Lower leg skin (tissue), 3 donors: ENCODE results near the gene GSTT2.
"Not testable (repeated sequence)": the region's sequence is repeated elsewhere in the genome, so short reads cannot be mapped to it uniquely, and the experiment has no call there.

Experiments used
- CTCF ChIP-seq, 3 donors: fragments of 450-650 bp; IDR thresholded peaks; one replicate each; pipeline ENCODE4 v1.5.1; 2016; ENCODE audit warnings: antibody characterized with exemption in 3 of 3, mild to moderate bottlenecking in 3 of 3, moderate library complexity in 2 of 3
- POLR2A ChIP-seq, 2 donors: fragments of 450-650 bp; IDR thresholded peaks; one replicate each; pipeline ENCODE4 v1.6.1; 2016 to 2017; ENCODE audit warnings: antibody characterized with exemption in 2 of 2, mild to moderate bottlenecking in 1 of 2, moderate library complexity in 1 of 2

GRCh38 chr22:23954193-23954990, 25.5 kb upstream of the GSTT2 start:
- TF ChIP-seq CTCF, POLR2A (IDR thresholded peaks at IDR 0.05): not testable (repeated sequence)
